Fibroblast of pulmonary artery (primary cell): ENCODE data around the gene MIDN.

ENCODE experiments used
- DNase-seq: peaks from one replicate; pipeline ENCODE4 v3.0.0-alpha.2; 2010; ENCODE audit warnings: low read depth
- H3K4me3 ChIP-seq: replicated peaks from 2 replicates; pipeline ENCODE4 v1.5.1; 2011; ENCODE audit warnings: low read depth, mild to moderate bottlenecking, control low read depth, low read length, moderate library complexity
- TF ChIP-seq, protein P1 (sequence below): IDR thresholded peaks from 2 replicates; pipeline ENCODE4 v1.5.1; 2011; ENCODE audit warnings: mild to moderate bottlenecking, control low read depth, low read length, inconsistent platforms; ENCODE audit errors: missing control alignments

MIDN gene

DNA sequence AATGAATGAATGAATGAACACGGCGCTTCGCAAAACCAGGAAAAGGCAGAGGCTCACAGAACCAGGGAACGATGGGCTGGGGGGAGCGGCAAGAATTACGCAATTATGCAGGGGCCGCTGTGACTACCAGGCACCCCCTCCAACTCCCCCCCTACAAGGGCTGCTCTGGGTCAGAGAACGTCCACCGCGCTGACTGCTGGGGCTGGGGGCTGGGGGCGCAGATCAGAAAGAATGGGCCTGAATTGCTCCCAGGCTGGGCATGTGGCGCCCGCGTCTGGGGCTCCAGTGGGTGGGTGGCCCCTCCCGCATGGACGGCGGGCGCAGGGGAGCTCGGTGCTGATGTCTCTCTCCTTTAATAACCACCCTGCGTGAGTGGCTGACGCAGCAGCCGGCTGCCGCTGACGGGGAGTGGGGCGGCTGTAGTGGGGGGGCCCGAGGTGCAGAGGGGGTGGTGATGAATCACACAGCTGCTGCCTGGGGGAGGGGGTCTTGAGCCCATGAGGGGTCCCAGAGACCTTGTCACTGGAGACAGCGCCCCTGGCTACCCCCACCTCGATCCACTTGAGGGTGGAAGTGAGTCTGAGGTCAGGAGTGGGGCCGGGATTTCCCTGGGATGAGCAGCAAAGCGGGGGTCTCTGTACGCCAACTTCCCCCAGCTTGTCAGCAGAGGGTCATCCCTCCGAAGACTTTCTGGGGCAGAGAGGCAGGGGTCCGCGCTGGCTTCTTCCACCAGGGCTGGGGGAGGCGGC lies 19.3 kb downstream of the MIDN start:
- TF ChIP-seq, protein P1, sequence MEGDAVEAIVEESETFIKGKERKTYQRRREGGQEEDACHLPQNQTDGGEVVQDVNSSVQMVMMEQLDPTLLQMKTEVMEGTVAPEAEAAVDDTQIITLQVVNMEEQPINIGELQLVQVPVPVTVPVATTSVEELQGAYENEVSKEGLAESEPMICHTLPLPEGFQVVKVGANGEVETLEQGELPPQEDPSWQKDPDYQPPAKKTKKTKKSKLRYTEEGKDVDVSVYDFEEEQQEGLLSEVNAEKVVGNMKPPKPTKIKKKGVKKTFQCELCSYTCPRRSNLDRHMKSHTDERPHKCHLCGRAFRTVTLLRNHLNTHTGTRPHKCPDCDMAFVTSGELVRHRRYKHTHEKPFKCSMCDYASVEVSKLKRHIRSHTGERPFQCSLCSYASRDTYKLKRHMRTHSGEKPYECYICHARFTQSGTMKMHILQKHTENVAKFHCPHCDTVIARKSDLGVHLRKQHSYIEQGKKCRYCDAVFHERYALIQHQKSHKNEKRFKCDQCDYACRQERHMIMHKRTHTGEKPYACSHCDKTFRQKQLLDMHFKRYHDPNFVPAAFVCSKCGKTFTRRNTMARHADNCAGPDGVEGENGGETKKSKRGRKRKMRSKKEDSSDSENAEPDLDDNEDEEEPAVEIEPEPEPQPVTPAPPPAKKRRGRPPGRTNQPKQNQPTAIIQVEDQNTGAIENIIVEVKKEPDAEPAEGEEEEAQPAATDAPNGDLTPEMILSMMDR = no peak
- no peak for DNase-seq
- H3K4me3 ChIP-seq = no peak overlapping the region

DNA sequence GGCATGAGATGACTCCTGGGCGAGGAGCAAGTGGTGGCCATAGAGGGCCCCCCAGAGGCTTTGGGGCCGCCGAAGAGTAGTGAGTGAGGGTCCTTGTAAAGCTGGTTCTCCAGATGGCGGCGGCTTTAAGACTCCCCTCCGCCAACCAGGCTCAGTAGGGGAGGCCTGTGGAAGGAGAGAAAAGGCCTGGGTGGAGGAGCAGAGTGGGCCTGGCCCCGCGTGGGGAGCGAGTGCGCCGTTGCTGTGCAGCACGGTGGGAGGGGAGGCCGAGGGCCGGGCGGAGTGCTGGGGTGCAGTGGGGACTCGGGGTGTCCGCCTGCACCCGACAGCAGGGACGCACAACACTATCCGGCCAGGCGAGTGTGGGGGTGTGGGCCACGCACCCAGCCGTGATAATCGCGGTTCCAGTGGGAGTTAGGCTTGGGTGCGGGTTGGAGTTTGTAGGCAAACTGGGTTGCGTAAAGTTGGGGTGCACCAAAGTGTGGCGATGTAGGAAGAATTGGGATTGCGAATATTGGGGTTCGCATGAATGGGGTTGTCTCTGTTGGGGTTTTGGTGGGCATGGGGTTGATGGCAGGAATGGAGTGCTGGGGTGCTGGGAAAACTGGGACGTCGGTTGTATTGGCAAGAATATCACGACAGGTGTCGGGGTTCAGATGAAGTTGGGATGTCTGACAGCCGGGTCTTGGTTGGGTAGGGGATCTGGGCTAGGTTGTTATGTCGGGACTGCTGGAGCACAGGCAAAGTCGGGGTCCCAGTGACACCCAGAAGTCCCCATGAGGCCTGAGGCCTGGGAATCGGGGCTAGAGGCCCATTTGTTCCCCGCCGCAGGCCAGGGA lies 20.1 kb downstream of the MIDN start:
- TF ChIP-seq, protein P1 = no peak
- no peak for DNase-seq
- H3K4me3 ChIP-seq = no peak overlapping the region

DNA sequence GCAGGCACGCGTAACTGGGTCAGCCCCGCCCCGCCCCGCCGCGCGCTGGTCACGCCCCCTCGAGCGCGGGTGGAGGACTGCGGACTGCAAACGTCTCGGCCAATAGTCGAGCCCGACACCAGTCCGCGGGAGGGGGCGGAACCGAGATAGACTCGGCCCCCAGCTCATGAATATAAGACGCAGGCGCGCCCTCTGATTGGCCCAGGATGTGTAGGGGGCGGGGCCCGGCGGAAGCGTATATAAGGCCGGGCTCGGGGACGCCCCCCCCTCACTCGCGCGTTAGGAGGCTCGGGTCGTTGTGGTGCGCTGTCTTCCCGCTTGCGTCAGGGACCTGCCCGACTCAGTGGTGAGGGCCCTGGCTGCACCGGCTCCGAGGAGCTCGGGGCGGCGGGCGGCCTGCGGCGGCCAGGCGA lies 20.7 kb downstream of the MIDN start, which contains the start of gene CIRBP:
Gene CIRBP (plus strand): TSS at position 268 of the 413 bp plus-strand sequence. CDS start 1,602 bp downstream, outside the sequence.
- TF ChIP-seq, protein P1 = no peak
- H3K4me3 ChIP-seq = peak within 1 kb of the TSS; percentile 87
- peak; percentile 99 for DNase-seq

DNA sequence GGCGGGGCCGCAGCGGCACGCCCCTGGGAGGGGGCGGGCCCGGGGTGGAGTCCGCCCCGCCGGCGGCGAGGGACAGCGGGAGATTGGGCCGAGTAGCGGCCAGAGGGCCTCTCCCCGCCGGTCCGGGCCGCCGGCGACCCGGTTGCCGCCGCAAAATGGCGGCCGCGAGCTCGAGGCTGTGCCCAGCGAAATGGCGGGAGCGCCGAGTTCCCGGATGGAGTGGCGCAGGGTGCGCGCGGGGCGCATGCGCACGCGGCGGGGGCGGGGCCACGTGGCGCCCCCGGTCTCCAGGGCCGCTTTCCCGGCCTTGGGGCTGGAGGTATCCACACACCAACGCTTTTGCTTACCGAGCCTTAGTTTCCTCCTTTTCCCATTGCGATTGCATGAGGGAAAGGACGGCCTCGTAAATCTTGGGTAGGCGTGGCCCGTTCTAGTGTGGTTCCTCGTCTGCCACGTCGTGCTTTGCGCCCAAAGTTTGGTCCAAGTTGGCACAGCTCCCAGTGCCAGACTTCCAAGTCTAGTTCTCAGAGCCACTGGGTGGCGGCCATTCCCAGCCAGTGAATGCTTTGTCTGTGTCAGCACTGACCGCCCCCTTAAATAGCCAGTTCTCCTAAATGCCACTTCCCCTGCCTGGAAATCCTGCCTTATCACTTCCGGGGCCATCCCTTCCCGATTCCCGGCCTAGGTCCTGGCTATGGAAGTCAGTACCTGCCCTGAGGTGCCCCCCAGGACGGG lies 21.3 kb downstream of the MIDN start:
- TF ChIP-seq, protein P1 = peak; percentile 5
- DNase-seq = peak; percentile 91
- H3K4me3 ChIP-seq = peak overlapping the region; percentile 87

DNA sequence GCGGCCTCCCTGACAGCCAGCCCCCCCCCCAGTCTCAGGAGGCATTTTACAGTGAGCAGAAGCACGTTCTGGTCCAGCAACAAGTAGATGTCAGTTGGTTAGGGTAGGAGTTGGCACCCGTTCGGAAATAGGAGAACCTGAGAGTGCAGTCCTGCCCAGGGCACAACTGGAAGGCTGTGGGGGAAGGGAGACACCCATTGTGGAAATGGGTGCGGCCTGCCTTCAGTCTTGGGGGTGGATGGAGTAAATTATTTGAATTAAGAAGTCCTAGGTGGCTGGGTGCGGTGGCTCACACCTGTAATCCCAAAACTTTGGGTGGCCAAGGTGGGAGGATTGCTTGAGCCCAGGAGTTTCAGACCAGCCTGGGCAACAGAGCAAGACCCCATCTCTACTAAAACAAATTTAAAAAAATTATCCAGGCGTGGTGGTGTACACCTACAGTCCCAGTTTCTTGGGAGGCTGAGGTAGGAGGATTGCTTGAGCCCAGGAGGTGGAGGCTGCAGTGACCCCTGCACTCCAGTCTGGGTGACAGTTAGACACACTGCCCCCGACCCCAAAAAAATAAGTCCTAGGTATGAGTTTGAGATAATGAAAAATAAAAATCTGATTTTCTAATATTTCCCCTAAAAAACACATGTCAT lies 21.9 kb downstream of the MIDN start:
- peak overlapping the region; percentile 87 for H3K4me3 ChIP-seq
- TF ChIP-seq, protein P1 = no peak
- no peak for DNase-seq

DNA sequence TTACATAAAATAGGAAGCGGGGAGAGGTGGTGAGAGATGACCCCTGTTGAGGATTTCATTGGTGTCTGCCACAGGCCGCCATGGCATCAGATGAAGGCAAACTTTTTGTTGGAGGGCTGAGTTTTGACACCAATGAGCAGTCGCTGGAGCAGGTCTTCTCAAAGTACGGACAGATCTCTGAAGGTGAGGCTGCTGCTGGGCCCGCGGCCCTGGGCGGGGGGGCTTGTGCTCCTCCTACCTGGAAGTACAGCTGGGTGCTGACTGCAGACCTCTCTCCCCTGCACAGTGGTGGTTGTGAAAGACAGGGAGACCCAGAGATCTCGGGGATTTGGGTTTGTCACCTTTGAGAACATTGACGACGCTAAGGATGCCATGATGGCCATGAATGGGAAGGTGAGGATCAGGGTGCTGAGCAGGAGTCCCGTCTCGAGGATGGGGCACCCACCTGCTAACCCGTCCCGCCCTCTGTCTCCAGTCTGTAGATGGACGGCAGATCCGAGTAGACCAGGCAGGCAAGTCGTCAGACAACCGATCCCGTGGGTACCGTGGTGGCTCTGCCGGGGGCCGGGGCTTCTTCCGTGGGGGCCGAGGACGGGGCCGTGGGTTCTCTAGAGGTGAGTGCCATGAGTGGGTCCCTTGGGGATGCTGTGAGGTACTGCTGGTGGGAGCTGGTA lies 22.6 kb downstream of the MIDN start:
- TF ChIP-seq, protein P1 = no peak
- peak overlapping the region; percentile 87 for H3K4me3 ChIP-seq
- no peak for DNase-seq
